Fibroblast of mammary gland (primary cell): Measurements from ENCODE around the gene FRMD6.

Experiments
- DNase-seq: peaks from one replicate; pipeline ENCODE4 v3.0.0-alpha.2; 2010; ENCODE audit warnings: low read depth
- H3K4me3 ChIP-seq: 2 replicates; pipeline ENCODE4 v1.5.1; 2011; ENCODE audit warnings: low read depth, mild to moderate bottlenecking, low read length, moderate library complexity; ENCODE audit not compliant: control insufficient read depth
- CTCF ChIP-seq: conservative IDR thresholded peaks from 2 replicates; pipeline ENCODE4 v1.5.1; 2011; ENCODE audit warnings: low read depth, low read length, inconsistent platforms; ENCODE audit not compliant: control insufficient read depth, insufficient read depth

The FRMD6 gene

GRCh38 chr14:51684760-51685159, 33.0 kb downstream of the FRMD6 start:
- DNase-seq: peak; percentile 51
- TF ChIP-seq CTCF: no peak

GRCh38 chr14:51691176-51691575, 39.5 kb downstream of the FRMD6 start:
- TF ChIP-seq CTCF: no peak
- H3K4me3 ChIP-seq: no peak overlapping the region
- DNase-seq: peak; percentile 44

More at GRCh38 chr14:51684760-51685159, 33.0 kb downstream of the FRMD6 start:
- H3K4me3 ChIP-seq: no peak overlapping the region

- no peak for TF ChIP-seq CTCF
These were observed 40.9 kb downstream of the FRMD6 start for GRCh38 chr14:51692646-51693045.

GRCh38 chr14:51697848-51698247, 46.1 kb downstream of the FRMD6 start:
- H3K4me3 ChIP-seq: no peak overlapping the region
- DNase-seq: no peak
- TF ChIP-seq CTCF: no peak

More at GRCh38 chr14:51692646-51693045, 40.9 kb downstream of the FRMD6 start:
- no peak for DNase-seq
- H3K4me3 ChIP-seq: no peak overlapping the region

- no peak for TF ChIP-seq CTCF
- no peak overlapping the region for H3K4me3 ChIP-seq
- no peak for DNase-seq
These were observed 50.2 kb downstream of the FRMD6 start for GRCh38 chr14:51701951-51702350.

- H3K4me3 ChIP-seq: no peak overlapping the region
- TF ChIP-seq CTCF: no peak
- no peak for DNase-seq
These were observed 52.1 kb downstream of the FRMD6 start for GRCh38 chr14:51703787-51704186.

- no peak for TF ChIP-seq CTCF
- no peak overlapping the region for H3K4me3 ChIP-seq
- DNase-seq: no peak
These were observed 52.8 kb downstream of the FRMD6 start for GRCh38 chr14:51704545-51704944.
